Tibial artery (tissue), 4 donors: Measurements from ENCODE around the gene CPLANE2.

ENCODE experiments used
- DNase-seq, 2 donors: peaks; one replicate each; pipeline ENCODE4 v3.0.0-alpha.2; 2019
- H3K27ac ChIP-seq, 2 donors: fragments of 200-600 bp; sonication (generic) in 1 of 2; 1 replicate in 1 of 2; 2 replicates in 1 of 2; pipeline ENCODE4 v1.5.1; 2018 to 2019; ENCODE audit warnings: mild to moderate bottlenecking in 1 of 2
- H3K27me3 ChIP-seq, 2 donors: fragments of 200-600 bp; sonication (generic) in 1 of 2; one replicate each; pipeline versions ENCODE4 v1.5.1 to v1.6.0; 2016 to 2019
- H3K36me3 ChIP-seq, 3 donors: fragments of 200-600 bp; sonication (generic) in 2 of 3; one replicate each; pipeline ENCODE4 v1.5.1; 2016 to 2019; ENCODE audit warnings: mild to moderate bottlenecking in 2 of 3
- H3K4me1 ChIP-seq, 4 donors: fragments of 200-600 bp; sonication (generic) in 2 of 4; 1 replicate in 3 of 4; 2 replicates in 1 of 4; pipeline ENCODE4 v1.5.1; 2016 to 2019
- H3K4me3 ChIP-seq, 2 donors: fragments of 200-600 bp; sonication (generic) in 1 of 2; 1 replicate in 1 of 2; 2 replicates in 1 of 2; pipeline ENCODE4 v1.5.1; 2018 to 2019; ENCODE audit warnings: mild to moderate bottlenecking in 2 of 2
- H3K9me3 ChIP-seq, 3 donors: fragments of 200-600 bp; sonication (generic) in 1 of 3; one replicate each; pipeline ENCODE4 v1.5.1; 2016 to 2019
- intact Hi-C: fragments of 100-400 bp; cut with DNase I; formaldehyde crosslinking; loops from one replicate; pipeline ENCODE4 v1.15.0; 2023; ENCODE audit warnings: low total_unique reads
- TF ChIP-seq, protein P1 (sequence below), 2 experiments: fragments of 200-600 bp in 1 of 2; fragments of 450-650 bp in 1 of 2; IDR thresholded peaks; one replicate each; pipeline ENCODE4 v1.5.1; 2017 to 2019; ENCODE audit warnings: antibody characterized with exemption in 2 of 2, mild to moderate bottlenecking in 1 of 2, moderate library complexity in 1 of 2

Gene CPLANE2

GRCh38 chr1:16275591-16275990 lies 38.6 kb upstream of the CPLANE2 start:
- intact Hi-C loops, result no loop called here

GRCh38 chr1:16267690-16268180 lies 30.8 kb upstream of the CPLANE2 start:
- Histone ChIP-seq H3K27ac (peak overlapping the region in 1 of 2 donors; percentile 3), H3K4me1 (peaks cover 0 to 92% (median 21%) of the 10 kb centered on the region in 4 donors), H3K9me3 (no peaks in the 10 kb centered on the region), H3K27me3 (no peaks in the 10 kb centered on the region), H3K4me3 (no peak overlapping the region), H3K36me3 (no peaks in the 10 kb centered on the region)
- DNase-seq, result no peak
- intact Hi-C loops, result no loop called here
- TF ChIP-seq, protein P1, sequence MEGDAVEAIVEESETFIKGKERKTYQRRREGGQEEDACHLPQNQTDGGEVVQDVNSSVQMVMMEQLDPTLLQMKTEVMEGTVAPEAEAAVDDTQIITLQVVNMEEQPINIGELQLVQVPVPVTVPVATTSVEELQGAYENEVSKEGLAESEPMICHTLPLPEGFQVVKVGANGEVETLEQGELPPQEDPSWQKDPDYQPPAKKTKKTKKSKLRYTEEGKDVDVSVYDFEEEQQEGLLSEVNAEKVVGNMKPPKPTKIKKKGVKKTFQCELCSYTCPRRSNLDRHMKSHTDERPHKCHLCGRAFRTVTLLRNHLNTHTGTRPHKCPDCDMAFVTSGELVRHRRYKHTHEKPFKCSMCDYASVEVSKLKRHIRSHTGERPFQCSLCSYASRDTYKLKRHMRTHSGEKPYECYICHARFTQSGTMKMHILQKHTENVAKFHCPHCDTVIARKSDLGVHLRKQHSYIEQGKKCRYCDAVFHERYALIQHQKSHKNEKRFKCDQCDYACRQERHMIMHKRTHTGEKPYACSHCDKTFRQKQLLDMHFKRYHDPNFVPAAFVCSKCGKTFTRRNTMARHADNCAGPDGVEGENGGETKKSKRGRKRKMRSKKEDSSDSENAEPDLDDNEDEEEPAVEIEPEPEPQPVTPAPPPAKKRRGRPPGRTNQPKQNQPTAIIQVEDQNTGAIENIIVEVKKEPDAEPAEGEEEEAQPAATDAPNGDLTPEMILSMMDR (IDR thresholded peaks at IDR 0.05), result no peak

More at GRCh38 chr1:16275591-16275990, 38.6 kb upstream of the CPLANE2 start:
- Histone ChIP-seq H3K9me3 (no peaks in the 10 kb centered on the region), H3K4me3 (no peak overlapping the region), H3K4me1 (peaks cover 0 to 50% (median 3%) of the 10 kb centered on the region in 4 donors), H3K27ac (no peak overlapping the region), H3K36me3 (no peaks in the 10 kb centered on the region), H3K27me3 (no peaks in the 10 kb centered on the region)
- DNase-seq, result peak in 1 of 2 donors; percentile 50
- TF ChIP-seq, protein P1 (IDR thresholded peaks at IDR 0.05), result no peak

GRCh38 chr1:16266411-16267118 lies 29.6 kb upstream of the CPLANE2 start:
- intact Hi-C loops, result no loop called here
- peak in 1 of 2 donors; percentile 17 for DNase-seq

GRCh38 chr1:16262067-16262466 lies 25.1 kb upstream of the CPLANE2 start:
- intact Hi-C loops, result no loop called here
- Histone ChIP-seq H3K4me3 (no peak overlapping the region), H3K36me3 (no peaks in the 10 kb centered on the region), H3K27me3 (no peaks in the 10 kb centered on the region), H3K9me3 (no peaks in the 10 kb centered on the region), H3K4me1 (peaks cover 0 to 83% (median 16%) of the 10 kb centered on the region in 4 donors), H3K27ac (no peak overlapping the region)
- TF ChIP-seq, protein P1 (IDR thresholded peaks at IDR 0.05), result no peak
- DNase-seq, result no peak

More at GRCh38 chr1:16266411-16267118, 29.6 kb upstream of the CPLANE2 start:
- no peaks in the 10 kb centered on the region for H3K36me3 ChIP-seq
- no peak overlapping the region for H3K27ac ChIP-seq
- no peaks in the 10 kb centered on the region for H3K9me3 ChIP-seq
- H3K27me3 ChIP-seq, result no peaks in the 10 kb centered on the region
- H3K4me1 ChIP-seq, result peaks cover 0 to 89% (median 21%) of the 10 kb centered on the region in 4 donors
- no peak overlapping the region for H3K4me3 ChIP-seq
- TF ChIP-seq, protein P1 (IDR thresholded peaks at IDR 0.05), result no peak

- H3K27ac ChIP-seq, result peak overlapping the region in 1 of 2 donors; percentile 29
- peaks cover 0 to 80% (median 7%) of the 10 kb centered on the region in 4 donors for H3K4me1 ChIP-seq
- TF ChIP-seq, protein P1 (IDR thresholded peaks at IDR 0.05), result no peak
- no peak overlapping the region for H3K4me3 ChIP-seq
- H3K36me3 ChIP-seq, result peaks cover 7 to 8% (median 7%) of the 10 kb centered on the region in 3 donors
- H3K9me3 ChIP-seq, result no peaks in the 10 kb centered on the region
- H3K27me3 ChIP-seq, result no peaks in the 10 kb centered on the region
- intact Hi-C loops, result no loop called here
- DNase-seq, result no peak
Observed at GRCh38 chr1:16260814-16261213, 23.8 kb upstream of the CPLANE2 start.
